NCI-H82 treated with DMSO at 0.1 percent for 48 hours (cell line): ENCODE data around the gene ESR2.
"Not testable (repeated sequence)": the region's sequence is repeated elsewhere in the genome, so short reads cannot be mapped to it uniquely, and the experiment has no call there.

Source experiments
- DNase-seq: peaks from one replicate; lab custom pipeline; 2025; ENCODE audit not compliant: unreplicated experiment; lab: John Stamatoyannopoulos, UW

The ESR2 gene

GRCh38 chr14:64293976-64294671 lies at the start of gene ESR2:
TSS of gene ESR2 (minus strand) at chr14:64294371. CDS start at chr14:64282985, 11,386 bp downstream.
- DNase-seq: peak; percentile 49

DNA sequence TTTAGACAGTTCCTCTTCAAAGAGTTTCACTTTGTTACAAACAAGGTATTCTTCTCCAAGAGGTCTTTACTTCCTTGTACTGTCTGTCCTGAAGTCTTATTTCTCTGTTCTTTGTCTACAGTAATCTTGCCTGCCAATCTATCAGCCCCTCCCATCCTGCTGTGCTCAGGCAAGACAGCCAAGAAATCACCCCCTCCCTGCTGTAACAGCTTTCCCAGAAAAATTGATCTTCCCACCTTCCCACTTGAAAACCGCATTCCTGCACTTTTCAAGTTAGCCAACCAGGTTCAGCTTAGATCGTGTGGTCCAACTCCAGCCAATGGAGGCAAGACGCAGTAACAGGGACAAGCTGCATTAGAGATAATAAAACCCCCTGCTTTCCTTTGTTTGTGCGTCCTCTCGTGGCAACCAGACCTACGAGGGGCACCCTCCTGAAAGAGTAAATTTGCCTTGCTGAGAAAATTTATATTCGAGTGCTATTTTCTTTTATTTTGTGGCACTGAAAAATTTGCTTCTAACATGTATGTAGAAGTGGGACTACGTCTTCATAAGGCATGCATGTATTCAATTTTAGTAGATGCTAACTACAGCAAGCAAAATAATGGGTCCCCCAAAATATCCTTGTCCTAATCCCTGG lies 46.5 kb upstream of the ESR2 start:
- no peak for DNase-seq

DNA sequence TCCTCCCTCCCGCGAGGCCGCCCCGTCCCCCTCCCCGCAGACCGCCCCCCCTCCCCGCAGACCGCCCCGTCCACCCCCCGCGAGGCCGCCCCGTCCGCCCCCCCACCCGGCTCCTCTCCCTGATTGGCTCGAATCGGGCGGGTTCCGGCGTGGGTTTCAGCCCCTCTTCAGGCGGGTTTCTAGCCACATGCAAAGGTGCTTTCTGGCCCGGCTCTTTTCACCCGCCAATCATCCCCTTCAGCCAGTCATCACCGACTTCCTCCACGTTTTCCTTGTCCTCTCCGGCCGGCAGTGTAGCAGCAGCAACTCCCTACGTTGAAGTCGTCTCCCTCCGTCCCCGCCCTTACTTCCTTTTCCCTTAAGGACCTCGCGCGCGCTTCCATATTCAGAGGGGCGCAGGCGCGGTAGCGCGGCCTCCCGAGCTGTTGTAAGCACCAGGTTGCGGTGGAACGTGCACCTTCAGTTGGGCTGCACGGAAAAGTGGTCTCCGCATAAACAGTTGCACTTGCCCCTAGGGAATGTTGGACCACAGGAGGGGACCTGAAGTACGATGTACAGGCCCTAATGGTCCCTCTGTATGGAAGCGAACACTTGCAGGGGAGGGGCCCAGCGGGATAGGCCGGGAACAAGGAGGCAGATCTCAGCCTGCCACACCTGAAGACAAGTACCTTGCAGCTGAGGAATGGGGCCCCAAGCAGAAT lies 44.6 kb upstream of the ESR2 start:
- peak; percentile 97 for DNase-seq

GRCh38 chr14:64337888-64338615 lies 43.9 kb upstream of the ESR2 start:
- DNase-seq: peak; percentile 33

- no peak for DNase-seq
Observed at GRCh38 chr14:64329149-64329548, 35.0 kb upstream of the ESR2 start.

GRCh38 chr14:64326502-64326901 lies 32.3 kb upstream of the ESR2 start:
- DNase-seq: no peak

DNA sequence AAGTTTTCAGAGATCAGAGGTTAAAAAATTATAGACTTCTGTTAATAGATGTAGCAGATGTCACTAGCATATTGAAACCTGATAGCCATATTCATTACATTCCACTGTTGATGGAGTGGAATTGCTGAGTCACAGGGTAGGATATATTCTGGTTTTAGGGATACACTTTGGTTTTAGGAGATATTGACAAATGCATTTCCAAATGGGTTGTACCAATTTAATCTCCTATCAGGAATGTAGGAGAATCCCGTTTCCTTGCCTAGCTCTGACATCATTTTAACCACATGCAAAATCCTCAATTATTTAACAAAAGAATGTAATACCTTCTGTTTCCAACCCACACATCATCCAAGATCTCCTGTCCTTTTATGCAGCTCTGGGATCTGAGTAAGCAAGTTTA lies 30.7 kb upstream of the ESR2 start:
- DNase-seq: no peak

GRCh38 chr14:64324461-64324860 lies 30.3 kb upstream of the ESR2 start:
- no peak for DNase-seq

DNA sequence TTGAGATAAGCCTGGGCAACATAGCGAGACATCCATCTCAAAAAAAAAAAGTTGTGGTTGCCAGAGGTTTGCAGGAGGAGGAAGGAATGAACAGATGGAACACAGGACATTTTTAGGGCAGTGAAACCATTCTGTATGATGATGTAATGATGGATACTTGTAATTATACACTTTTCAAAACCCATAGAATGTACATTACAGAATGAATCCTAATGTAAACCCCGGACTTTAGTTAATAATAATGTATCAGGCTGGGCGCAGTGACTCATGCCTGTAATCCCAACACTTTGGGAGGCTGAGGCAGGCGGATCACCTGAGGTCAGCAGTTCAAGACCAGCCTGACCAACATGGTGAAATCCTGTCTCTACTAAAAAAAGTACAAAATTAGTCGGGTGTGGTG lies 26.2 kb upstream of the ESR2 start:
- DNase-seq: not testable (repeated sequence)

GRCh38 chr14:64318695-64319094 lies 24.5 kb upstream of the ESR2 start:
- not testable (repeated sequence) for DNase-seq

GRCh38 chr14:64303471-64303917 lies 9.3 kb upstream of the ESR2 start:
- DNase-seq: peak; percentile 67

DNA sequence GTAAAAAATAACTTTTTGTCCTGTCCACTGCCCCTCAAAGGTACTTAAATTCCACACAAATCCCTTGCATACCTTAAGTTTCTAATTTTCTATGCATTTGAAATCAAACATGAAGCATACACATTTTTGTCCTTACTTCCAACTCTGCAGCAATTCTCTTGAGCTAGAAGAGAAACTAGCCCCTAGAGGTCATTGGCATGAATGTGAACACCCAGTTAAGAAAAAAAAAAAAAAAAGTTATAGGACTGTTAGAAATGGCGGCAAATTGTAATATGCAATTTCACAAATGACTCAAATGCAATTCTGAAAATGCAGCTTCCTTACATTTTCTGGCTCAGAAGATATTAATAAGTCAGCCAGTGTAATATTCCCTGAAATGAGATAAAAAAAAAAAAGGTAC lies 4.6 kb upstream of the ESR2 start:
- no peak for DNase-seq

- DNase-seq: no peak
Observed at GRCh38 chr14:64296561-64296960, 2.4 kb upstream of the ESR2 start.

DNA sequence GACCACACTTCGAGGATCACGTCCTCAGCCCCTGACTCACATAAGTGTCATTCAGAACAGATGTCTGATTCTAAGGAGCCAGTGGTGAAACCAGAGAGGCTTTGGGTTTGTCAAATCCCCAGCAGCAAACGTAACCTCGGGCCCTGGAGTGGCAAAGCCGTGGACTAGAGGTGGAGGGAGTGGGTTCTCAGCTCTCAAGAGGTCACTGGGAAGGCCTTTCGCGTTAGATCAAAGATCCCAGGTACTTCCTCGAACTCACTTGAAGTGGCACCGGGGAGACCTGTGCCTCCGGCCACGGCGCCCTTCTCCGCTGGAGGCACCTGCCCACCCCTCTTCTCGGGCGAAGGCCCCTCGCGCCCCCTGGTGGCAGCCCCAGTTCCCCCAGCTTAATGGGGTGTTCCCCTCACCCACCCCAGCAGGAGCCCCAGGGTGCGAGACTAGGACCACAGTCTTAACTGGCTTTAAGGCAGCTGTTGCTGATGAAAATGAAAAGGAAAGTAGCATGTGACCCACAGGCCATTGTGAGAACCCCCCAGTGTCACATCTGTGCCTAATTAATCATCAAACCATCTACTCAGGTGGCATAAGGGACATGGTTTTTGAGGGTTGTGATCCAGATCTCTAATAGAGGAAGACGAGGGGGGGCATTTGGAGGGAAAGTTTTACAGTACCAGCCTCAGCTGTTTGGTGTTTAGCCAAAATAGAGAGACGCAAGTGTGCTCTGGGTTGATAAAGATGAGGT lies 672 bp upstream of the ESR2 start:
- DNase-seq: peak; percentile 46

DNA sequence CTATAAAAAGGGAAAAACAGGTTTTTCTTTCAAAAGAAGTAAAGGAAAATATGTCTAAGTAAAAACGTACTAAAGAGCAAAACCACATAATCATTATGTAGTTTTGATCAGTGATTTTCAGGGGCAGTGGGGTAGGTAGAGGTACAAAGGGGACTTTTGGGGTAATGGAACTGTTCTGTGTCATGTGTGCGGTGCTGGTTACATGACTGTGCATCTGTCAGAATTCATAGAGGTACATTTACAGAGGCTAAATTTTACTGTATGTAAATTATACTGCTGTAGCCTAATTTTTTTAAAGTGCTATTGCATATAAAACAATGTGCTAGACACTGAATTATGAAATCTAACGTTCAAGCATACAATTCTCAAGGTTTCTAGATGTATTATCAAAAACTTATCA lies 2.0 kb downstream of the ESR2 start:
- DNase-seq: no peak

- no peak for DNase-seq
Observed at GRCh38 chr14:64289571-64289970, 4.6 kb downstream of the ESR2 start.

- DNase-seq: no peak
Observed at GRCh38 chr14:64281805-64282204, 12.4 kb downstream of the ESR2 start.

GRCh38 chr14:64279704-64280668 lies 14.2 kb downstream of the ESR2 start:
- DNase-seq: no peak

DNA sequence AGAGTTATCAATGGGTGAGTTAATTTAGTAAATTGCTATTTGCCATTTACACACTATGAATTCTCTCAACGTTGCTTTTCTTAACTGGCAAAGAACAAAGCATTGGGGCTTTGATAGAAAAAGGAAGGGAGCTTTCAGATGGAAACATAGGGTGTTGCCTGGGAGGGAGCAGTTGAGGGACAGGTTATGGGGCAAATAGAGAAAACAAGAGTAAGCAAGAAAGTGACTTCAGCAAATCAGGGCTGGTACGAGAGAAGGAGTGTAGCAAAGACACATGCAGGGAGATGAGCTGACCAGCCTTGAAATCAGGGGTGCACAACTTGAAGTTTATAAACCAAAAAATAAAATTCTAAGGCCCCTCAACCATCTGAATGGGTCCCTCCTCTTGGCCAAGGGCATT lies 15.7 kb downstream of the ESR2 start:
- no peak for DNase-seq

GRCh38 chr14:64272019-64272418 lies 22.2 kb downstream of the ESR2 start:
- no peak for DNase-seq
